GM10248 (cell line): ENCODE measurements around the gene ROR2.

ENCODE experiments used
- CTCF ChIA-PET: fragments of 300-600 bp; sonication (Branson Sonifier 250); formaldehyde crosslinking; extraction: SDS; loops from one replicate; lab custom pipeline; 2021; ENCODE audit warnings: antibody characterized with exemption; lab: Yijun Ruan, JAX
- POLR2A ChIA-PET: fragments of 350-650 bp; sonication (Branson Sonifier 250); formaldehyde crosslinking; extraction: SDS; loops from one replicate; lab custom pipeline; 2020; ENCODE audit warnings: antibody characterized with exemption; lab: Yijun Ruan, JAX
- DNase-seq: peaks from one replicate; pipeline ENCODE4 v3.0.0; 2012; ENCODE audit errors: extremely low spot score
- TF ChIP-seq, protein P1 (sequence below): IDR thresholded peaks from 2 replicates; pipeline ENCODE4 v1.5.1; 2012; ENCODE audit warnings: mild to moderate bottlenecking, low read depth; ENCODE audit errors: extremely low read depth, missing control alignments, control extremely low read depth

Gene ROR2

DNA sequence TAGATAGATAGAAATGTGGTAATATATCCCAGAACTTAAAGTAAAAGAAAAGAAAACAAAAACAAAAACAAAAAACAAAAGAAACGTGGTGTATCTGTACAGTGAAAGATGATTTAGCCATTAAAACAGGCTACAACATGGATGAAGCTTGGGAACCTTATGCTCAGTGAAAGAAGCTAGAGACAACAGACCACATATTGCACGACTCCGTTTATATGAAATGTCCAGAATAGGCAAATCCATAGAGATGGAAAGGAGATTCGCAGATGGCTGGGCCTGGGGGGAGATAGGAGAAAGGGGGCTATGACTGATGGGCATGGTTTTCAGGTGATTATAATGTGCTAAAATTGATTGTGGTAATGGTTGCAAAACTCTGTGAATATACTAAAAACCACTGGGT is 86.6 kb downstream of the ROR2 start:
- TF ChIP-seq, protein P1, sequence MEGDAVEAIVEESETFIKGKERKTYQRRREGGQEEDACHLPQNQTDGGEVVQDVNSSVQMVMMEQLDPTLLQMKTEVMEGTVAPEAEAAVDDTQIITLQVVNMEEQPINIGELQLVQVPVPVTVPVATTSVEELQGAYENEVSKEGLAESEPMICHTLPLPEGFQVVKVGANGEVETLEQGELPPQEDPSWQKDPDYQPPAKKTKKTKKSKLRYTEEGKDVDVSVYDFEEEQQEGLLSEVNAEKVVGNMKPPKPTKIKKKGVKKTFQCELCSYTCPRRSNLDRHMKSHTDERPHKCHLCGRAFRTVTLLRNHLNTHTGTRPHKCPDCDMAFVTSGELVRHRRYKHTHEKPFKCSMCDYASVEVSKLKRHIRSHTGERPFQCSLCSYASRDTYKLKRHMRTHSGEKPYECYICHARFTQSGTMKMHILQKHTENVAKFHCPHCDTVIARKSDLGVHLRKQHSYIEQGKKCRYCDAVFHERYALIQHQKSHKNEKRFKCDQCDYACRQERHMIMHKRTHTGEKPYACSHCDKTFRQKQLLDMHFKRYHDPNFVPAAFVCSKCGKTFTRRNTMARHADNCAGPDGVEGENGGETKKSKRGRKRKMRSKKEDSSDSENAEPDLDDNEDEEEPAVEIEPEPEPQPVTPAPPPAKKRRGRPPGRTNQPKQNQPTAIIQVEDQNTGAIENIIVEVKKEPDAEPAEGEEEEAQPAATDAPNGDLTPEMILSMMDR: no peak
- ChIA-PET POLR2A (no interaction called here), CTCF (no interaction called here)
- DNase-seq: no peak

DNA sequence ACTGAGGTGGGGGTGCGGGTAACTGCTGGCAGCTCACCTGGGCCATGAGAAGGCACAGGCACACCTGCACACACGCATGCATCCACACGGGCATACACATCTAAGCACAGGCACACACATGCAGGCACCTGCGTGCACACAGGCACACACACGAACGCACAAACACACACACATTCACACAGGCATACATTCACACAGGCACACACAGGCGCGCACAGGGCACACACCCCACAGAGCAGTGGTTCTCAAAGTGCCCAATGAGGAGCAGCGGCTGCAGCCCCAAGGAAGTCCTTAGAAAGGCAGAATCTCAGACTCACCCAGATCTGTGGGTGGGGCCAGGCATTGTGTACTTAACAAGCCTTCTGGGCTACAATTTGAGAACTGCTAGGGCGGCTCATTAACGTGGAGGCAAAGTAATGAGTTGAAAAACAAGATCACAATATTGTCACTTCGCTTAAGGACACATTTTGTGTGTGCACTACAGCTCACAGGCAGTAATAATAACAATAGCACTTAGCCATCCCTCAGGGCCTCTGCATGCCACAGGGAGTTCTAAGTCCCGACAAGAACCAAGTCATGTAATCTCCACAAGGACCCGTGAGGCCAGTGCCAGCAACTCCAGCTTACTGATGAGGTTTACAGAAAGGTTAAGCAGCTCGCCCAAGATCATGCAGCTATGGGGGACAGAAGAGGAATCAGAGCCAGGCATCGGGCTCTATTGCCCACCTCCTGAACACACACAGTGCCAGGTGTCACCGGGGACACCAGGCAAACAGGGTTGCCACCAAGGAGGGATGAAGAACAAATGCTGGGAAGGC is 91.6 kb downstream of the ROR2 start:
- TF ChIP-seq, protein P1: no peak
- CTCF ChIA-PET: interaction anchor here (0.6 kb wide), 1 partner anchor 183 kb away, joined by 3 read pairs; no protein-coding TSS in a partner anchor
- no peak for DNase-seq
- POLR2A ChIA-PET: no interaction called here

DNA sequence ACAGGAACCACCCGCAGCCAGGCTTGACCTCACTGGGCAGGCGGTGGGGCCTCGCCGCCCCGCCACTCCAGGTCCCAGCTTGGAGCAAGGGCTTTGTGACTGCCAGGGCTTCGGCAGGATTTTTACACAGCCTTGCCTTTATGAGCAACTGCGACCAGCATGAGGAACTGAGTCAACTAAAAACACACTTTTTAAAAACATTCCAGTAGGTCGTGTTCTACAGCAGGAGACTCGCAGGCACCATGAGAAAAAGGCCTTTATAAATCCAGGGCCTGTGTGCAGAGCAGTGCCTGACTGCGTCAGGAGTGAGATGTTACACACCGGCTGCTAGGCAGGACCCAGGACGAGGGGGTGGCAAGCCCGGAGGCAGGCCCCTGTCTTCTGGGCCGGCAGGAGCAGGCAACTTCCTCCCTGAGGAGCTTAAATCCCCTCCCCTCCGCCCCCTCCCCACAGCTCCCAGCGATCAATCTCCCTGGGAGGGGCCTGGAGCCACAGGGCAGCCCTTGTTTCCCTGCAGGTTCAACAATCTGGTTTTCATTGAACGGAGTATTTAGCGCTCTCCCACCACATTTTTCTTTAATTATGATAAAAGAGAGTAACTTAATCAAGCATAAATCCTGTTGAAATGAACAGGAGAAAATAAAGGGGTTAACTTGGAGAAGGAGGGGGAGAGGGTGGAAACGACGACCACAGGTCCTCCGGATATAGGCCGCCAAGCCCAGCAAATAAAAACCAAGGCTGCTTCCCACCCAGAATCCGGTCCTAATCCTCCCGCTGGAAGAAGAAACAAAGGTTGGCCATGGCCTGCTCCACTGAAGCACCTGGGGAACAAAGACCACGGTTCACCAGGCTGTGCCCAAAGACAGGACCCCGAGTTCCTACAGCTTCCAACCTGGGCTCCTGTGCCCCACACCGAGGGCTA is 92.5 kb downstream of the ROR2 start:
- DNase-seq: no peak
- TF ChIP-seq, protein P1: no peak
- CTCF ChIA-PET: no interaction called here
- POLR2A ChIA-PET: no interaction called here

DNA sequence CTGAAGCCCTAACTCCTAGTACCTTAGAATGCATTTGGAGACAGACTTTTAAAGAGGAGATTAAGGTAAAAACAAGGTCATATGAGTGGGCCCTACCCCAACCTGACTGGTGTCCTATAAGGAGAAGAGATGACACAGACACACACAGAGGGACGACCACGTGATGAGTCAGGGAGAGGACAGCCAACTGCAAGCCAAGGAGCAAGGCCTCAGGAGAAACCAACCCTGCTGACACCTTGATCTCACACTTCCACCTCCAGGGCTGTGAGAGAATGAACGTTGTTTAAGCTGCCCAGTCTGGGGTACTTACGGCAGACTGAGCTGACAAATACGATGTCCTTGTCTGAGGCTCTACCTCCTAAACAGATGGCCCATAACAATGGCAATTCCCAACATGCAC is 93.6 kb downstream of the ROR2 start:
- ChIA-PET POLR2A (no interaction called here), CTCF (no interaction called here)
- TF ChIP-seq, protein P1: no peak
- no peak for DNase-seq

DNA sequence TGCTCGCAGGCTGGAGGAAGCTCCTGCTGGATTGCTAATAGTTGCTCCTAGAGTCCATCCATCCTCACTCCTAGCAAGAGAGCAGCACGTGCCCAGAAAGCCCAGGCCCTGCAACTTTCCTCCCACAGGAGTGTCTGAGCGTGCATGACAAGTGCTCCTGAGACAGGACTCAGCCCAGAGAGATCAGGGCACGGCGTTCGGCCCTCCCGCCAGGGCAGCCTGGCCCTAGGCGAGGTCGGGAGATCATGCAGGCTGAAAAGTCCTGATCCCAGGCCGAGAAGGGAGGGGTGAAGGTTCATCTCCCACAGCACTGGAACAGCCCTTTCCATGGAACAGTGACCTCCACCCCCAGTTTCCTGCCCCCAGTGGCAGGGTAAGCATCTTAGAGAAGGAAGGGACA is 94.8 kb downstream of the ROR2 start:
- TF ChIP-seq, protein P1: no peak
- DNase-seq: no peak
- POLR2A ChIA-PET: no interaction called here
- CTCF ChIA-PET: no interaction called here

DNA sequence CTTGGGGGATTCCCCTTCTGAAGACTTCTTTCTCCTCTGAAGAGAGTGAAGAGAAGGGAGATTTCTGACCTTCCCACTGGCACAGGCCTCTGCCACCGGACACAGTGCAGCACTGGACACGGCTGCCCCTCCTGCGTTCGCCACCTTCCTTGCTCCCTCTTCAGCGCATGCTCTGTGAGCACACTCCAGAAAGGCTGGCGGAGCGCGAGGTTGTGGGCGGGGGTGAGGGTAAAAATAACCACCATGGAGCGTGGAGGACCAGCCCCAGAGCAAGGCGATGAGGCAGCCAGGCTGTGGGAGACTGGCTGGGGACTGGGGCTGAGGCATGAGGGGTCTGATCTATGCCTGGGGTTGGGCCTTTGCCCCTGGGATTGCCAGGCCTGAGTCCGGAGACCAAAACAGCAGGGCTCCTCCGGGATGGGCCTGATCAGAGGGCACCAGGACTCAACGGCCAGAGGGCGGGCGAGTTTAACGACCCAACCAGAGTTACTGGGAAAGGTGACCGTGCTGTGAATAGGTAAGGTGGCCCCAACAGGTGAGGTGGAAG is 97.2 kb downstream of the ROR2 start:
- ChIA-PET POLR2A (no interaction called here), CTCF (no interaction called here)
- no peak for DNase-seq
- TF ChIP-seq, protein P1: no peak
